SK-N-DZ (cell line): Measurements from ENCODE around the gene KCNJ1.

ENCODE experiments used
- DNase-seq: peaks from one replicate; pipeline ENCODE4 v3.0.0-alpha.2; 2015; ENCODE audit warnings: low spot score

The KCNJ1 gene

GRCh38 chr11:128882451-128882850, 15.4 kb upstream of the KCNJ1 start:
- DNase-seq, result no peak

DNA sequence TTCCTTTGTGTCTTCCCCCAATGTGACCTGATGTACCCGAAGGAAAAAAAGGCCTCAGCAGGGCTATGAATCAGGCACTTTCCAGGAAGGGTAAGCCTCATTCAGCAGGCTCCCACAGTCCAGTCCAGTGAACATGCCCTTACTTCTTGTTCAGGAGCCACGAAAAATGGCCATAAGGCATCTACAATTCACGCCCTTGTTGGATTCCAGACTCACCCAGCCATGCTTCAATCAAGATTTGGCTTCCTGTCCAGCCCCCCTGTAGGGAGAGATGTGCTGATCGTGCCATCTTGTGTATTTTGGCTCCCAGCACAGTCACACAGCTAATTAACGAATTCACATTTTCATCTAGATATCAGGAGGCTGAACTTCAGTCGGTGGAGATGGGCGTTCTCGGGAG, 14.1 kb upstream of the KCNJ1 start:
- no peak for DNase-seq

DNA sequence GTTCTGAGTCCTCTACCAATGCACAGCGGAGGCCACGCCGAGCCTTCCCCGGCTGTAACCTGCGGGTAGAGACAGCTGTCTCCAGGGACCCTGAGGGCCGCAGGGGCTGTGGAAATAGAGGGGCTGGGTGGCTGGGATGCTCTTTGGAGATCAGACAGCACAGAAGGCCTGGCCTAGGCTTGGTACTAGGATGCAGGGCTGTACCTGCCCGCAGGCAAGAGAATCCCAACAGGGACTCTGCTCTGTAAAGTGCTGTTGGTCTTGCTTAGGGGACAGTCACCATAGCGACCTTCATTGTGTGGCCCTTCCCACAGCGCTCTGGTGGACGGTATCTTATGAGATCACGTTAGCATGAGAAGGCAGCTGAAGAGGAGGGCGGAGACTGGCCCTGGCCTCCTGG, 12.7 kb upstream of the KCNJ1 start:
- no peak for DNase-seq

- DNase-seq, result no peak
Observed at GRCh38 chr11:128878455-128878854, 11.4 kb upstream of the KCNJ1 start.

GRCh38 chr11:128877726-128878125, 10.6 kb upstream of the KCNJ1 start:
- DNase-seq, result no peak

GRCh38 chr11:128876133-128876650, 9.1 kb upstream of the KCNJ1 start:
- no peak for DNase-seq

GRCh38 chr11:128874427-128874826, 7.3 kb upstream of the KCNJ1 start:
- DNase-seq, result no peak

GRCh38 chr11:128872594-128872993, 5.5 kb upstream of the KCNJ1 start:
- no peak for DNase-seq

DNA sequence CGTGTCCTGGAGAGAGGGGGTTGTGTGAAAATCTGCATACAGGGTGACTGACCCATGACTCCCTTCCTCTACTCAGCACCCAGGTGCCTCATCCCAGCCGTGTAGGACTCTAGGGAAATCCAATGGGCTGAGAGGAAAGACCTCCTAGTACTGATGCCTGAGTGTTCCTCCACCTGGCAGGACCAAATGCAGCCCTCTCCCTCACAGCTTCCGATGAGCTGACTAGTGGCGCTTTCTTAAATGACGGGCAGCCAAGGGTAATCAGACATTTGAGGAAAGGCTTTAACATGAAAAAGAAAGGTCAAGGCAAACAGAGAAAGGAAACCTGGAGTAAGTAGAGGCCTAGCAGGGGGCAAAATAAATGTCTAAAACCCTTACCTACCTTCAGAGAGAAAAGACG, 5.0 kb upstream of the KCNJ1 start:
- DNase-seq, result no peak

DNA sequence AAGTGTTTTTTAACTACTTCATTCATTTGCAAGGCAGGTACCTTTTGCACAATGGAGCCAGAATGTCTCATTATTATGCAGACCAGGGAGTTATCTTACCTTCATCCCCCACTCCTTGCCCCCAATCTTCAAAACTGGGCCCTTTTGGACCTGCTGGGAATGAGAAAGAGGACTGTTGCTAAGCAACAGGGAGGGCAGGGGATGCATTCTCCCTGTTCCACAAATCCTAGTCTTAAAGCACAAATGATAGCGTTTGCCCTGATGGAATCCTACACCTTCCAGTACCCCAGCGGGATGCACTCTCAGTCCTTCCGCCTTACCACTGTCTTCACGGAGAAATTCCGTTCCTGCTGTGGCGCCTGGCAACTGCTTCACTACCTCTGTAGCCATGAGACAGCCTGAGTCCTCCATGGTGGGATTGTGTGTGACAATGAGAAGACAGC, 4.1 kb upstream of the KCNJ1 start:
- no peak for DNase-seq

GRCh38 chr11:128868841-128869671, 2.0 kb upstream of the KCNJ1 start:
- no peak for DNase-seq

DNA sequence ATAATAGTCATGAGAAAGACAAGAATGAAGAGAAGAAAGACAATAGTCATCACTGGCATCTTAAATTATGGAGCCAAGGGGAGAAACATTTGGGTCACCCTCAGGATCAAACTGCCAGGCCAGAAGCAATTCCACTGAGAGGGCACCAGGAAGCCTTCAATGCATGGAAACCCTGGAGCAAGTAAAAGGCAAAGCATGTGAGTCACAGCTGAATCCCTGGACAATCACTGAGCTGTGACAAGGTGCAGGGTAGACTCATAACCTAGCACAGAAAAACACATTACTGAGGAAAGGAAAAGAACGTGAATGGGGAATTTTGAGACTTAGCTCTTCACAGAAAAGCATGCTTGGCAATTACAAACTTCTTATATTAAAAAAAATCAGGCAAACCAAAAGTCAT, 1.6 kb downstream of the KCNJ1 start:
- no peak for DNase-seq

DNA sequence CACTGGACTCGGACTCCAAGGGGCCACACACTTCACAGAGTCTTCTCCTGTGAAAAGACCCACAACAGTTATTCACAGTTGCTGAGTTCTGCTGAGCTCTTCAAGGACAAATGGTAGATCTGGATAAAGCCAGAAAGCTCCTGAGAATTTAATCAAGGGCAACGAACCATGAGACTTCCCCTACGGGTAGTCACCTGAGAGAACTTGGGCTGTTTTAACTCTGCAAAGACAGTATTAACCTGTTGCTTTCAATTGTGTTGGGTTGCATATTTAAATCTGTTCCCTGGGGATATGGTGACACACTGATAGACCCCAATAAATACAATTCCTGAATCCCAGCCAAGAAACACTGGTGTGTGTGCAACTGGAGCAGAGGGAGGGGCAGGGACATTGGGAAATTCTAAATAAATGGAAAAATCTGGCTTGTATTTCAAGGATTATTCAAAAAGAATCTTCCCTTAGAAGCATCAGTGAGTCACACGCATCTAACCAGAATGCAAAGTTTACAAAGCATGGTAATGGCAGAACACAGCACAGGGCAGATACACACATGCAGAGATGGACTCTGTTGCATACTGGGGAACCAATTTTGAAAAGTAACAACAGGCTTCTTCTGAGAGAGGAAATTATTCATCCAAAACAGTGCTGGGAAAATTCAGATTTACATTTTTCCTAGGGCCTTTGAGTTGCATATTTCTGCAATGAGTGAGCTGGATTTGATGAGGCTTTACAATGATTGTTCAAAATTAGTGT, 4.0 kb downstream of the KCNJ1 start:
- DNase-seq, result no peak

DNA sequence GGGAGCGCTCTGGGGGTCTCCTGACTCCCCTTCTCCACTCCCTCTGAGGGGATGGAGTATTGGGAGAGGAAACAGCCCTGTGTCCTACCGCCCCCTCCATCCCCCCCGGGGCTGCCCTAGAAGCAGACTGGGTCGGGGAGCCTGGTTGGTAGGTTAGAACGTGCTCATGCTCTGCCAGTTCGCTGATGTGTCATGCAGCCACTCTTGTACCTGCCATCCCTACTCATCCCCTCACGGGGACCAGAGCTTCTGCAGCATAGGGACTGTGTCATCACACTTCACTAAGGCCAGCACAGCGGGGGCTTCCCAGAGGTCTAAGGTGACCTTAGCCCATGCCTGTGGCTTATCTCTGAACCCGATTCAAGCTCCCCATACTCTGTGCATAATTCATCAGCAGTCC, 4.7 kb downstream of the KCNJ1 start:
- DNase-seq, result no peak

GRCh38 chr11:128860571-128861361, 6.3 kb downstream of the KCNJ1 start:
- no peak for DNase-seq

DNA sequence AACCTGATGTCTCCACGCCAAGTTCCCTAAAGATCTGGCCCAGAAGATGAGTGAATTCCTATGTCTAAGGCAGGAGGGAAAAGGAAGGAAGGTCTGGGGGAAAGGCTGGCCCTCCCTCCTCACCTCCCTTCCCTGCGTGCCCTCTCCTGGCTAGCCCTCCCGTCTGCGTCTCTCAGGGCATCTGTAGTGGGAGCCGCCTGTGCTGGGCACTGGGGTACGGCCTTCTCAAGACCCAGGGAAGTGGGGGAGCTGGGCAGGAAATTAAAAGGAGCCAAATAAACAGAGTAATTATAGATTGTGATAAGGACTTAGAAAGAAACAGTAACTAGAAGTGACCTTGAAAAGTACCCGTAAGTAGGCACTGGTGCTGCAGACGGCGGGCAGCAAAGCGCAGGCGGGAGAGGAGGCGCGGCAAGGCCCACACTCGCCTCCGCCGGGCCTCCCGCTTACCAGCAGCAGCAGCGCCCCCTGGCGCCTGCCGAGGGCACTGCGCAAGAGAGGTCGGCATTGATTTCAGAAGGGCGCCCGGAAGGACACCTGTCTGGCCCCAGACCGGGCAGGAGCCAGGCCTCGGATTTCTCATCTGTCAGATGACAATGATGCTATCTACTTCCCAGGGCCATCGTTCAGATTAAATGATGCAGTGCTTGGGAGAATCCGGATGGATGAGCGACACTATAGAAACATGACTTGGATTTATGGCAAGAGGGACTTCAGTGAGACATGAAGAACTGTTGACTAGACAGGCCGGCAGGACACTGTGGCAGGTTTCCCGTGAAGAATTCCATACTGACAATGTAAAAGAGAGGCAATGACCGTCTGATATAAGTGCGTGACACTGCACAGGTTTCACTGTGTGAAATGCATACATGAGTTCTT, 7.3 kb downstream of the KCNJ1 start:
- peak; percentile 20 for DNase-seq

DNA sequence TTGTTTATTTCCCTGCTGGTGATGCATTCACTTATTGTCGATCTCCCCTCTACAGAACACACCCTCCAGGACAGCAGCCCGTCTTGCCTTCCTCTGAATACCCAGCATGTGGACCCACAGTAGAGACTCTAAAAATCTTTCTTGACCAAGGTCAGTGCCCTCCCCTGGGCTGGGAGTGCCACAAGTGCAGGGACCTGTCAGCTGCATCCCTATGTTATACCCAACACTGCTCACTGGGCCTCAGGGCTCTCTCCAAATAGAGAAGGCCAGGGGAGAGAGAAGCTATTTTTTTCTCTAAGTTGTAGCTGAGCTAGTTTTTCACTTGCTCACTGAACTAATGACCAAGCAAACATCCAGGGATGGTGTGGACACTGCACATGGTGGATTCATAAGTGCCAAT, 9.8 kb downstream of the KCNJ1 start:
- DNase-seq, result no peak

- no peak for DNase-seq
Observed at GRCh38 chr11:128856241-128856640, 10.9 kb downstream of the KCNJ1 start.

GRCh38 chr11:128854841-128855240, 12.3 kb downstream of the KCNJ1 start:
- no peak for DNase-seq

DNA sequence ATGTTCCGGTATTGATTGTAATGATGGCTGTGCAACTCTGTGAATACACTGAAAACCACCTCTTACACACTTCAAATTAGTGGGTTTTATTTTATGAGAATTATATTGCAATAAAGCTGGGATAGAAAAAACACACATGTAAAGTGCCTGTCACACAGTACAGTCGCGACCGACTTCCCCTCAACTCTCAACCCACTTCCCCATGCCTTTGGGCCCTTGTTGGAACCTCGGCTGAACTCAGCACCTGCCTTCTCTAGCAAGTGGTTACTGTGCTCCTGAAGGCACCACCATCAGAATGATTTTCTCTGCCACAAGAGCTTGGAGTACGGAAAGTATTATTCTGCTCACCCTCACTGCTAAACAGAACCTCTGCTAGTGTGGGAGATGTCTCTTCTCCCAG, 13.5 kb downstream of the KCNJ1 start:
- no peak for DNase-seq
